ENCODE measurements around the gene LIN28A.

DNA sequence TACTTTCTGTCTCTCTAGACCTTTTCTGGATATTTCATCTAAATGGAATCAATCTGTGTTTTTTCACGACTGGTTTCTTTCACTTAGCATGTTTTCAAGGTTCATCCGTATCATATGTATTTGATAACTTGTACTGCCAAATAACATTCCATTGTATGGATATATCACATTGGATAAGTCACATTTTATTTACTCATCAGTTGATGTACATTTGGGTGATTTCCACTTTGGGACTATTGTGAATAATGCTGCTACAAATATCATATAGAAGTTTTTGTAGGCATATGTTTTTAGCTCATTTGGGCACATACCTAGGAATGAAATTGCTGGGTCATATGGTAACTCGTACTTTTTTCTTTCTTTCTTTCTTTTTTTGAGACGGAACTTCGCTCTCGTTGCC lies 68.4 kb downstream of the LIN28A start:
- TF ChIP-seq, protein P1, sequence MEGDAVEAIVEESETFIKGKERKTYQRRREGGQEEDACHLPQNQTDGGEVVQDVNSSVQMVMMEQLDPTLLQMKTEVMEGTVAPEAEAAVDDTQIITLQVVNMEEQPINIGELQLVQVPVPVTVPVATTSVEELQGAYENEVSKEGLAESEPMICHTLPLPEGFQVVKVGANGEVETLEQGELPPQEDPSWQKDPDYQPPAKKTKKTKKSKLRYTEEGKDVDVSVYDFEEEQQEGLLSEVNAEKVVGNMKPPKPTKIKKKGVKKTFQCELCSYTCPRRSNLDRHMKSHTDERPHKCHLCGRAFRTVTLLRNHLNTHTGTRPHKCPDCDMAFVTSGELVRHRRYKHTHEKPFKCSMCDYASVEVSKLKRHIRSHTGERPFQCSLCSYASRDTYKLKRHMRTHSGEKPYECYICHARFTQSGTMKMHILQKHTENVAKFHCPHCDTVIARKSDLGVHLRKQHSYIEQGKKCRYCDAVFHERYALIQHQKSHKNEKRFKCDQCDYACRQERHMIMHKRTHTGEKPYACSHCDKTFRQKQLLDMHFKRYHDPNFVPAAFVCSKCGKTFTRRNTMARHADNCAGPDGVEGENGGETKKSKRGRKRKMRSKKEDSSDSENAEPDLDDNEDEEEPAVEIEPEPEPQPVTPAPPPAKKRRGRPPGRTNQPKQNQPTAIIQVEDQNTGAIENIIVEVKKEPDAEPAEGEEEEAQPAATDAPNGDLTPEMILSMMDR (IDR thresholded peaks at IDR 0.05; ENCODE audit: insufficient read depth, low read length), result no peak
- TF ChIP-seq, protein P2, sequence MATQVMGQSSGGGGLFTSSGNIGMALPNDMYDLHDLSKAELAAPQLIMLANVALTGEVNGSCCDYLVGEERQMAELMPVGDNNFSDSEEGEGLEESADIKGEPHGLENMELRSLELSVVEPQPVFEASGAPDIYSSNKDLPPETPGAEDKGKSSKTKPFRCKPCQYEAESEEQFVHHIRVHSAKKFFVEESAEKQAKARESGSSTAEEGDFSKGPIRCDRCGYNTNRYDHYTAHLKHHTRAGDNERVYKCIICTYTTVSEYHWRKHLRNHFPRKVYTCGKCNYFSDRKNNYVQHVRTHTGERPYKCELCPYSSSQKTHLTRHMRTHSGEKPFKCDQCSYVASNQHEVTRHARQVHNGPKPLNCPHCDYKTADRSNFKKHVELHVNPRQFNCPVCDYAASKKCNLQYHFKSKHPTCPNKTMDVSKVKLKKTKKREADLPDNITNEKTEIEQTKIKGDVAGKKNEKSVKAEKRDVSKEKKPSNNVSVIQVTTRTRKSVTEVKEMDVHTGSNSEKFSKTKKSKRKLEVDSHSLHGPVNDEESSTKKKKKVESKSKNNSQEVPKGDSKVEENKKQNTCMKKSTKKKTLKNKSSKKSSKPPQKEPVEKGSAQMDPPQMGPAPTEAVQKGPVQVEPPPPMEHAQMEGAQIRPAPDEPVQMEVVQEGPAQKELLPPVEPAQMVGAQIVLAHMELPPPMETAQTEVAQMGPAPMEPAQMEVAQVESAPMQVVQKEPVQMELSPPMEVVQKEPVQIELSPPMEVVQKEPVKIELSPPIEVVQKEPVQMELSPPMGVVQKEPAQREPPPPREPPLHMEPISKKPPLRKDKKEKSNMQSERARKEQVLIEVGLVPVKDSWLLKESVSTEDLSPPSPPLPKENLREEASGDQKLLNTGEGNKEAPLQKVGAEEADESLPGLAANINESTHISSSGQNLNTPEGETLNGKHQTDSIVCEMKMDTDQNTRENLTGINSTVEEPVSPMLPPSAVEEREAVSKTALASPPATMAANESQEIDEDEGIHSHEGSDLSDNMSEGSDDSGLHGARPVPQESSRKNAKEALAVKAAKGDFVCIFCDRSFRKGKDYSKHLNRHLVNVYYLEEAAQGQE (IDR thresholded peaks at IDR 0.05; ENCODE audit: insufficient replicate concordance, low read depth), result no peak
